ENCODE results near the gene TNP1.

GRCh38 chr2:216887138-216887537 is 27.3 kb upstream of the TNP1 start:
- TF ChIP-seq POLR2AphosphoS5 (IDR thresholded peaks at IDR 0.05): no peak
- no peak for TF ChIP-seq CTCF (IDR thresholded peaks at IDR 0.05)
- no peak for TF ChIP-seq POLR2A (IDR thresholded peaks at IDR 0.05)

All from upper lobe of left lung (tissue), 4 donors.